HepG2 (cell line): Measurements from ENCODE around the gene OSBPL2. TPM values are rescaled to one million over a fixed set of nuclear protein-coding genes. Genes with fewer than 3 reads are reported as not detected.
A peak's percentile ranks its signal among the peaks of the same experiment; 100 is the strongest.

Experiments
- ATAC-seq: fragments of 200-7000 bp; cut with Tn5 transposase; 3 replicates; pipeline ENCODE4 v1.9.1; 2020; ENCODE audit warnings: mild to moderate bottlenecking, moderate library complexity
- BruUV-seq: library from RNA; stranded (reverse); fragments of 400-500 nt; replicated peaks from 2 replicates; lab custom pipeline; 2021; lab: Mats Ljungman, UMichigan
- CTCF ChIA-PET: fragments of 300-600 bp; formaldehyde crosslinking; extraction: SDS; loops from one replicate; lab custom pipeline; 2021; ENCODE audit warnings: low total read pairs, inconsistent platforms, low intra/inter-chr PET ratio; lab: Yijun Ruan, JAX
- POLR2A ChIA-PET: fragments of 350-600 bp; sonication (Branson Sonifier 250); formaldehyde crosslinking; loops from one replicate; lab custom pipeline; 2020; ENCODE audit warnings: antibody characterized with exemption, inconsistent platforms; lab: Yijun Ruan, JAX
- DNase-seq: peaks from one replicate; pipeline ENCODE4 v3.0.0-alpha.2; 2015; ENCODE audit warnings: low spot score
- FAIRE-seq: peaks from 3 replicates; lab custom pipeline; 2011; peaks lifted over from hg19 to GRCh38; lab: Jason Lieb, UNC
- H2AFZ ChIP-seq: one replicate; pipeline ENCODE4 v1.6.1; 2011; ENCODE audit warnings: low read length, inconsistent platforms
- H3K27ac ChIP-seq: fragments of 300-600 bp; 3 replicates; pipeline ENCODE4 v1.8.0; 2011; ENCODE audit warnings: mixed run types, mild to moderate bottlenecking, mixed read lengths, low read length, inconsistent platforms; ENCODE audit not compliant: insufficient read depth; ENCODE audit errors: extremely low read length
- H3K27me3 ChIP-seq, 2 experiments: fragments of 200-600 bp in 1 of 2; 2 replicates in 1 of 2; 3 replicates in 1 of 2; pipeline versions ENCODE4 v1.6.0 to v1.8.0; 2011; ENCODE audit warnings: low read length in 2 of 2, mild to moderate bottlenecking in 2 of 2, moderate library complexity in 2 of 2, inconsistent platforms in 1 of 2; ENCODE audit not compliant: insufficient read depth in 2 of 2, control insufficient read depth in 1 of 2
- H3K36me3 ChIP-seq, 2 experiments: fragments of 200-600 bp in 1 of 2; replicated peaks in 1 of 2; 2 replicates in 1 of 2; 3 replicates in 1 of 2; pipeline versions ENCODE4 v1.5.1 to v1.8.0; 2011; ENCODE audit warnings: low read length in 2 of 2, inconsistent platforms in 1 of 2; ENCODE audit not compliant: insufficient read depth in 2 of 2, control insufficient read depth in 1 of 2
- H3K4me1 ChIP-seq: 2 replicates; pipeline ENCODE4 v1.5.1; 2012; ENCODE audit warnings: low read length, inconsistent platforms; ENCODE audit not compliant: insufficient read depth
- H3K4me2 ChIP-seq: 2 replicates; pipeline ENCODE4 v1.6.0; 2011; ENCODE audit warnings: low read depth, low read length, inconsistent platforms
- H3K4me3 ChIP-seq, 3 experiments: fragments of 200-600 bp in 1 of 3; sonication (generic), shearing (Covaris generic) in 1 of 3; replicated peaks in 1 of 3; 2 replicates each; pipeline ENCODE4 v1.5.1; 2011 to 2016; ENCODE audit warnings: low read length in 3 of 3, inconsistent platforms in 2 of 3, low read depth in 2 of 3, mild to moderate bottlenecking in 2 of 3, control low read depth in 1 of 3, mixed read lengths in 1 of 3; ENCODE audit not compliant: insufficient read depth in 1 of 3
- H3K79me2 ChIP-seq: one replicate; pipeline ENCODE4 v1.6.1; 2011; ENCODE audit warnings: low read length, inconsistent platforms; ENCODE audit not compliant: insufficient read depth
- H3K9ac ChIP-seq: 2 replicates; pipeline ENCODE4 v1.6.0; 2011; ENCODE audit warnings: mild to moderate bottlenecking, low read depth, low read length, inconsistent platforms; ENCODE audit not compliant: insufficient read depth
- H3K9me3 ChIP-seq: 2 replicates; pipeline ENCODE4 v1.5.1; 2012; ENCODE audit warnings: mild to moderate bottlenecking, low read length
- H4K20me1 ChIP-seq: 2 replicates; pipeline ENCODE4 v1.6.0; 2011; ENCODE audit warnings: inconsistent platforms, mild to moderate bottlenecking, low read length, moderate library complexity; ENCODE audit not compliant: insufficient read depth
- ARNT ChIP-seq: fragments of 450-650 bp; IDR thresholded peaks from 2 replicates; pipeline ENCODE4 v1.6.1; 2017
- HIVEP1 ChIP-seq: sonication (generic); formaldehyde crosslinking; IDR thresholded peaks from 2 replicates; pipeline ENCODE4 v1.4.0; 2020; ENCODE audit warnings: mild to moderate bottlenecking, missing genetic modification reagents
- IRX3 ChIP-seq: sonication (generic); formaldehyde crosslinking; IDR thresholded peaks from 2 replicates; pipeline ENCODE4 v1.8.1; 2023; ENCODE audit warnings: mild to moderate bottlenecking, low read depth, missing genetic modification reagents, borderline replicate concordance
- KIAA2018 ChIP-seq: sonication (generic); formaldehyde crosslinking; IDR thresholded peaks from 2 replicates; pipeline ENCODE4 v1.5.0; 2020; ENCODE audit warnings: mild to moderate bottlenecking, missing genetic modification reagents, borderline replicate concordance
- SIN3A ChIP-seq: IDR thresholded peaks from 2 replicates; pipeline ENCODE4 v1.6.1; 2011; ENCODE audit warnings: low read depth, mild to moderate bottlenecking, control low read depth, low read length, borderline replicate concordance
- ZFP1 ChIP-seq: IDR thresholded peaks from 2 replicates; pipeline ENCODE4 v1.6.1; 2016
- ZNF24 ChIP-seq: fragments of 450-650 bp; IDR thresholded peaks from 2 replicates; pipeline ENCODE4 v1.6.1; 2017; ENCODE audit warnings: antibody characterized with exemption, mild to moderate bottlenecking
- ZNF362 ChIP-seq: sonication (generic); formaldehyde crosslinking; IDR thresholded peaks from 2 replicates; pipeline ENCODE4 v1.4.0; 2020; ENCODE audit warnings: missing genetic modification reagents, mild to moderate bottlenecking, borderline replicate concordance
- ZNF367 ChIP-seq: sonication (generic); formaldehyde crosslinking; IDR thresholded peaks from 2 replicates; pipeline ENCODE4 v1.4.0; 2020; ENCODE audit warnings: missing genetic modification reagents, borderline replicate concordance
- ZNF557 ChIP-seq: sonication (generic); formaldehyde crosslinking; IDR thresholded peaks from 2 replicates; pipeline ENCODE4 v1.4.0; 2020; ENCODE audit warnings: missing genetic modification reagents
- ZNF674 ChIP-seq: sonication (generic); formaldehyde crosslinking; IDR thresholded peaks from 2 replicates; pipeline ENCODE4 v1.5.0; 2020; ENCODE audit warnings: low read depth, mild to moderate bottlenecking, missing genetic modification reagents
- ZNF776 ChIP-seq: sonication (generic); formaldehyde crosslinking; IDR thresholded peaks from 2 replicates; pipeline ENCODE4 v1.4.0; 2020; ENCODE audit warnings: mild to moderate bottlenecking, missing genetic modification reagents
- ZNF83 ChIP-seq: sonication (generic); formaldehyde crosslinking; IDR thresholded peaks from 2 replicates; pipeline ENCODE4 v1.4.0; 2020; ENCODE audit warnings: missing genetic modification reagents, mild to moderate bottlenecking, borderline replicate concordance
- ZSCAN9 ChIP-seq: IDR thresholded peaks from 2 replicates; pipeline ENCODE4 v1.6.1; 2016; ENCODE audit warnings: borderline replicate concordance
- WGBS: methylation state at CpG from one replicate; pipeline ENCODE4 v1.1.6; 2017; ENCODE audit warnings: low lambda C conversion rate; 5-methylcytosine and 5-hydroxymethylcytosine counted together
- in situ Hi-C: cut with HindIII; loops from 2 replicates; pipeline ENCODE4 v1.10.0; 2017; ENCODE audit warnings: low pct_unique_long_range_greater_than_20kb; ENCODE audit not compliant: extremely low pct_ligation_motif_present
- intact Hi-C: fragments of 100-400 bp; cut with micrococcal nuclease; formaldehyde crosslinking; loops from one replicate; pipeline ENCODE4 v1.10.0; 2022; ENCODE audit not compliant: unreplicated experiment
- polyA plus RNA-seq, 8 experiments: library from polyadenylated mRNA; depleted of rRNA in 3 of 8; stranded (reverse) in 7 of 8; unstranded in 1 of 8; fragments of >200 nt; fragmentation: Illumina TruSeq in 4 of 8; extraction: Trizol in 4 of 8; gene quantifications; 2 replicates each; pipeline versions ENCODE4 v1.2.1 to v1.2.3, GENCODE V29; 2011 to 2016; ENCODE audit warnings: low read depth in 4 of 8, missing spikeins in 1 of 8, mixed read lengths in 1 of 8; ENCODE audit not compliant: insufficient read depth in 1 of 8
- total RNA-seq, 5 experiments: library from RNA; depleted of rRNA; stranded (reverse); fragments of >200 nt; fragmentation: Illumina TruSeq; extraction: Trizol; gene quantifications; 2 replicates each; pipeline ENCODE4 v1.2.3, GENCODE V29; 2016; ENCODE audit warnings: low read depth in 1 of 5

The OSBPL2 gene
- total and polyA plus RNA-seq, 2 of the 13 experiments (the other 11 are each of a cell fraction or from before 2014, with no cell fraction given) = 18.5 to 37.4 TPM

GRCh38 chr20:62209850-62210495 is 28.3 kb upstream of the OSBPL2 start:
- Histone ChIP-seq H4K20me1 (no peaks in the 10 kb centered on the region; the same call in 1 of the 2 replicates), H3K79me2 (no peaks in the 10 kb centered on the region), H3K4me3 (peak overlapping the region in 1 of 3 experiments; percentile 21; a peak in 1 of 6 replicates), H3K27me3 (peaks cover 28 to 46% of the 10 kb centered on the region in 2 experiments; a peak in 4 of 5 replicates), H3K4me2 (peak overlapping the region; percentile 53), H2AFZ (no peak overlapping the region), H3K9ac (peak overlapping the region; percentile 2; the same call in 1 of the 2 replicates), H3K27ac (no peak overlapping the region), H3K4me1 (peaks cover 18% of the 10 kb centered on the region), H3K9me3 (no peaks in the 10 kb centered on the region), H3K36me3 (no peaks in the 10 kb centered on the region)
- no TSS peak for BruUV-seq
- in situ Hi-C loops (no loop called here), intact Hi-C loops (no loop called here)
- ATAC-seq = peak; percentile 12
- WGBS = 15% methylated on average over 17 of the region's 17 CpGs
- no peak for DNase-seq
- ChIA-PET CTCF (interaction anchor here (1.6 kb wide), 1 partner anchor 199 kb away, joined by 3 read pairs; no protein-coding TSS in a partner anchor), POLR2A (no interaction called here)
- FAIRE-seq = no peak
- TF ChIP-seq ZNF362 (CRISPR knock-in tag) (no peak), ZNF674 (no peak), IRX3 (no peak), HIVEP1 (CRISPR knock-in tag) (peak; percentile 43; the same call in 1 of the 2 replicates), ZFP1 (CRISPR knock-in tag) (no peak), KIAA2018 (CRISPR knock-in tag) (no peak), ZNF776 (CRISPR knock-in tag) (no peak), SIN3A (no peak), ARNT (no peak), ZNF367 (CRISPR knock-in tag) (no peak), ZNF24 (no peak), ZNF557 (CRISPR knock-in tag) (no peak), ZNF83 (no peak), ZSCAN9 (no peak)
